Right kidney (tissue), 1 donor: ENCODE data around the gene UBN1.
"Not testable (repeated sequence)": the region's sequence is repeated elsewhere in the genome, so short reads cannot be mapped to it uniquely, and the experiment has no call there.

Source experiments
- DNase-seq: peaks from one replicate; pipeline ENCODE4 v3.0.0-alpha.2; 2016

Gene UBN1

GRCh38 chr16:4884209-4884608, 36.9 kb downstream of the UBN1 start:
- DNase-seq = no peak

- DNase-seq = no peak
These were observed 37.9 kb downstream of the UBN1 start for GRCh38 chr16:4884972-4885874.

DNA sequence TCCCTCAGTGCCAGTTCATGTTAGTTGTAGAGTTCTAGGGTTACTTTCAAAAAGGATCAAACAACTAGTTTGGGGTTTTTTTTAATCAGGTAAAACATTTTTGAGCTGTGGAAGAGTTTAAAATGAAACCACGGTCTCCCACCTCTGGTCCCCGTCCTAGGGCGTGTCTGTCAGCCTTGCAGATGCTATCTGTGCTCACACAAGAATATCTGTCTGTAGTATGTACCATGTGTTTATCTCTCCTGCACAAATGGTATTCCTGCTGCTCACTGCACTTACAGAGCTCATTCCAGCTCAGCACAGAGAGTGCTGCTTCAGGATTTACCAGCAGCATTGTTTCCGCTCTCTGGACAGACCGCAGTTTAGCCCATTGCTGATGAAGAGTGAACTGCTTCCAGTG, 38.9 kb downstream of the UBN1 start:
- no peak for DNase-seq

- DNase-seq = no peak
These were observed 41.3 kb downstream of the UBN1 start for GRCh38 chr16:4888428-4889135.

GRCh38 chr16:4890026-4890425, 42.7 kb downstream of the UBN1 start:
- no peak for DNase-seq

GRCh38 chr16:4890686-4891085, 43.4 kb downstream of the UBN1 start:
- no peak for DNase-seq

DNA sequence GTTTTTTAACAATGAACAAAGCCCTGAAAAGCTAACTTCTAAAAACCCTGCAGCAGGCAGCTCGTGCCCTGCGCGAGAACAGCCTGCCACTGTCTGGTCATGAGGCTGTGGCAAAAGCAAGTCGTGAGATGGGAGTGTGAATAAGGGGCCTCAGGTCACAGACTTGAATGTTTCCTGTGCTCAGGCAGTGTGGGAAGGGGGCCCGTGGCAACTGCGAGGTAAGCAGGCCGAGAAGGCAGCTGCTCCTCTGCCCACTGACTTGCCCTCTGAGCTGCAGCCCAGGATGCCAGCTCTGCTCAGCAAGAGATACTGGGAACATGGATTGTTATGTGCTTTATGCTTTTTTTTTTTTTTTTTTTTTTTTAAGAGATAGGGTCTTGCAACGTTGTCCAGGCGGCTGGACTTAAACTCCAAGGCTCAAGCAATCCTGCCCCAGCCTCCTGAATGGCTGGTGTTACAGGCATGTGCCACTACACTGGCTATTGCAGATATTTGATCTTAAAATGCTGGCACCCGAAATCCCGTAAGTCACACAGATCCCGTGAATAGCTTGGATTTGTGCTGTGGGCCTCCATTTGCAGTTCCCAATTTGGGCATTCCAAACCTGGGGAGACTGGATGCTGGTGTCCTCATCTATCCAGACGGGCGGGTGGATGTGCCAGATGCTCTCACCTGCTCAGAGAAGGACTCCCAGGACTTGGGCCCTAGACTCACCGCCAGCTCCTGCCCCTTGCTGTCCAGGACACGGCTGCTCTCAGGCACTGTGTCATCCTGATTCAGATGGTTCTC, 44.0 kb downstream of the UBN1 start:
- no peak for DNase-seq

GRCh38 chr16:4891886-4892216, 44.6 kb downstream of the UBN1 start:
- no peak for DNase-seq

DNA sequence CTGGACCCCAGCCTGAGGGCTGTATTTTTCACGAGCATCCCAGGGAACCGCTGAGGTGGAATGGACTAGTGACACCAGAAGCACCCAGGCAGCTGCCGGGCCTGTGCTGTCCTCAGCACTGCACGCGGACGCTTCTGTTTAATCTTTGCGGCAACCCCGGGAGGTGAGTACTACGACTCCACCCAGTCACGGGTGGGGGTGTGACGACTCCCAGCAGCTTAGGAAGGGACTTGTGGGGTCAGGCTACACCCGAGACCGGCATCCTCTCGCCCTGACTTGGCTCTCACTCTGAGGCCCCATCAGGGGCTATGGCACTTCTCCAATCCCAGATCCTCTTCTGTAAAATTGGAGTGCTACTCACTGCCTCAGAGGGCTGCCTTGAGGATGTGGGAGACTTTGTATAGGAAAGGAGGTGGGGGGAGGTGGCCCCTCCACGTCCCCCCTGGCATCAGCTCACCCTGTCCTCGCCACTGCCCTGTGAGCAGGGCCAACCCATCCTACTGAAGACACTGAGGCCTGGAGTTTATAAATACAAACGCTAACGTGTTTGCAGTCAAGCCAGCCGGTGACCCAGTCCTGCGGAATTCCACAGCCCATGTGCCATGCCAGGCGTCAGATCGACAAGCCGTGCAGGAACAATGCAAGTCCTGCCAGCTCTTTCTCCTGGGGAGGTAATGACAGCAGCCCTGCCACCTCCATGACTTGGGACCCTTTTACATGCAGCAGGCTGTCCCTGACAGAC, 45.3 kb downstream of the UBN1 start:
- DNase-seq = no peak

GRCh38 chr16:4893103-4893862, 46.0 kb downstream of the UBN1 start:
- DNase-seq = no peak

DNA sequence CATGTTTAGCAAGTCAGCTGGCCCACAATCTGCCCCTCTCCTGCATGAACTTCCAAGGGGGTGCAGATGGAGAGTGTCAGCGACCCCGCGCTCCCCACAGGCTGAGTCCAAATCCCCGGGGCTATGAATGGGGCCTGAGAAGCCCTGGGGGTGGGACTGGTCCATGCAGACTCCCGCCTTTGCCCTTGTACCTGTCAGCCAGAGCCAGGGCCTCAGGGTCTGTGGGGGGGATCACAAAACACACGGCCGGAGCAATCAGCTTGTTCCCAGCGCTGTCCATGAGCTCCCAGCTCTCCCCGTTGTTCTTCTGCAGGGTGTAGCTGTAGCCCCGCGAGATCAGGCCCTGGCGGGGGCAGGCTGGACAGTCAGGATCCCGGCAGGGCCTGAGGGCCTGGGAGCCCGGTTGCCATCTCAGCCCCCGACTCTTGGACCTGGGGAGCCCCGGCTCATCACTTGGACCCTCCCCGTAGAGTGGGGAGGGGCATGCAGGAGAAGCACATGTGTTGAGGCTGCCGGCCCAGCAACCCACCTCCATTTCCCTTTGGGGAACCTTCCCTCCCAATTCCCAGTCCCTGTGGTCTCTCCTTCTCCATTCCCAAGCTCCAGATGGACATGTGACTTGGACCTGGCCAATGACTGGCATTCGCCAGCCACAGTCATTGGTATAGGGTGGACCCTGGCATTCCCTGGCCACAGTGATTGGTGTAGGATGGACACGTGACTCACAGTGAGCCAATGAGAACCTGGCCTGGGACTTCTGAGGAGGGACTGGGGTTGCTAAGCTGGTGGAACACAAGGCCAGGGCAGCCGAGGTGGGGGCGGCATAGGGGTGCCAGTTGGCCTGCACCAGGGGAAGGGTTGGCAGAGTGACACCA, 47.2 kb downstream of the UBN1 start:
- DNase-seq = no peak

DNA sequence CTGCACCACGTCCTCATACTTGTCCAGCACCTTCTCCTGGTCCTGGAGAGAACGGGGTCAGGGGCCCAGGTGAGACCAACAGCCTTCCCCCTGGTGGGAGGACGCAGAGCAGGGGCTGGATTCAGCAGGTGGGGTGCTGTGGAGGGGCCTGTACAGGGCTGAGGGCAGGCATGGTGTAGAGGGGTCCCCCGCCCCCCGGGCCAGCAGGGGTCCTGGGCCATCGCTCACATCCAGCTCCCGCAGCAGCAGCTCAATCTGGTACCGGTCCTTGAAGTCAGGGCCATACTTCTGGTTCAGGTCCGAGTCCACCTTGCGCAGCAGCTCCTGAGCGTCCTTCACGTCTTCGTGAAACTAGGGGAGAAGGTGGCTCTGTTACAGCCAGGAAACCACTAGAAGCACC, 48.1 kb downstream of the UBN1 start:
- no peak for DNase-seq

- DNase-seq = not testable (repeated sequence)
These were observed 49.5 kb downstream of the UBN1 start for GRCh38 chr16:4896761-4897160.

DNA sequence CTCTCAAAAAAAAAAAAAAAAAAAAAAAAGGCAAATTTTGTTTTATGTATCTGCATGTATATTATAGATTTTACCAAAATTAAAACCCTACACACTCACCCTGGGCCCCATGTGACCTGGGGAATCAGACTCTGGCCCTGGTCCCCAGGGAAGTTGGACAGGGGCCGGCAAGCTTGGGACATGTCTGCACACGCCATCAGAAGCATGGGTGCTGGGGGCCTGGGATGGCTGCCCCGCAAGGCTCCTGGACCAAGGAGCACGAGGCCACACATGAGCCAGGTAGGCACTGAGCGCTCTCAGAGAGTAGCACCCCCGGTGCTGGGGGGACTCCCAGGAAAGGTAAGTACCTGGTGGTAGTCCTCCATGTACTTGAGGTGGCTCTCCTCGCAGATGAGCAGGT, 50.0 kb downstream of the UBN1 start:
- no peak for DNase-seq

DNA sequence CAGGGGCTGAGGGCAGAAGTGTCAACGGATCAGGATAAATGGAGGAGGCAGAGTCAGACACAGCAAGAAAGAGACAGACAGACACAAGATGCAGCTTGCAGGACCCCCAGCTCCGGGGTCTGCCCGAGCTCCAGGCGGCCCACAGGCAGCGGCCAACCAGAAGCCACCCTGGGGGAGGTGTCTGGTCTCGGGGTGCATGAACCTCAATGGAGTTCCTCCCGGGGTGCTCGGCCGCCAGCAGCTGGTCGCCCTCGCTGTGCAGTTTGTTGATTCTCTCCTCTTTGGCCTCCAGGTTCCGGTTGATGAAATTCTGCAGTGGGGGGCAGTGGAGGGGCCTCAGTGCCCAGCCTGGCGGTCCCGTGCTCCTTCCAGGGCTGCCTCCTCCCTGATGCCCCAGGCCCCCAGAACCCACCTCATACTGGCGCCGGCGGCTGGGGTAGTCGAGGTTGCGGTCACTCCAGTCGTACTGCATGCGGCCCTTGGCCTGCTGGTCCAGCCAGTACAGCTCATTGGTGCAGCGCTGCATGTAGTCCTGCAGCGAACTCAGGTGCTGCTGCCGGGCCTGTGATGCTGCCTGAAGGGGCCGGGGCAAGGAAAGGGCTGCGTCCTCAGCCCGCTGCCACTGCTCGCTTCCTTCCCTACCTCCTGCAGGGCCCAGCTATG, 51.7 kb downstream of the UBN1 start:
- DNase-seq = no peak

DNA sequence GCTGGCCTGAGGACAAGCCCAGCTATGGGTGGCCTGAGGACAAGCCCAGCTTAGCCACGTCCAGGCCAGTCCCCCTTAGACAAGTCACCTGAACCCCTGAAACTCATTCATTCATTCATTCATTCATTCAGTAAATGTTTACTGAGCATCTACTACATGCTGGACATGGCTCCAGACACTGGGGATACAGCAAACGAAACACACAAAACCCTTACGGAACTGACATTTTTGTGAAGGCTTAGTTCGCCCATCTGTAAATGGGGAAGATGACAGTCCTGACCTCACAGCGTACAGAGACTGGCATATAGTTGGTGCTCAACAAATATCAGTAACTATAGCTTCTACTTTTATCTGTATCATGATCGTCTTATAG, 52.2 kb downstream of the UBN1 start:
- DNase-seq = no peak

- no peak for DNase-seq
These were observed 52.8 kb downstream of the UBN1 start for GRCh38 chr16:4900036-4900435.

GRCh38 chr16:4900750-4901149, 53.5 kb downstream of the UBN1 start:
- DNase-seq = no peak

DNA sequence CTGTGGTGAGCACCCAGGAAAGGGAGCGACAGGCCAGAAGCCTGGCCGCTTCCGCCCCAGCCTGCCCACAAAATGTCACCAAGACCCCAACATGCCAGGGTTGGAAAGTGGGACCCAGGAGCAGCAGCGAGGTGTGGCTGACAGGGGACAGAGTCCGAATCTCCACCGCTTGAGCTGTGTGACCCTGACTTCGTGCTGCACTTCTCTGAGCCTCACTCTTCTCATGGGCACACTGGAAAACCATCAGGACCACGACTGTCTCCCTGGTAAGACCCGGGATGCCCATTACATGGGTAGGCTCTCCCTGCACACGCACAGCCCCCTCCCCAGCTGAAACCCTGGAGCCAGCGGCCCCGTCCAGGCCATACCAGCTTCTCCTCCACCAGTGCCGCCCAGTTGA, 54.8 kb downstream of the UBN1 start:
- no peak for DNase-seq
